GM06990 (cell line): Measurements from ENCODE around the gene OPCML.

Experiments used
- DNase-seq: peaks from one replicate; pipeline ENCODE4 v3.0.0-alpha.2; 2011; ENCODE audit not compliant: insufficient read length; ENCODE audit errors: extremely low read depth
- H3K27me3 ChIP-seq: replicated peaks from 2 replicates; pipeline ENCODE4 v1.6.0; 2011; ENCODE audit warnings: low read length; ENCODE audit not compliant: control insufficient read depth, insufficient read depth
- H3K36me3 ChIP-seq: 2 replicates; pipeline ENCODE4 v1.5.1; 2011; ENCODE audit warnings: low read length; ENCODE audit not compliant: control insufficient read depth, insufficient read depth
- H3K4me3 ChIP-seq: replicated peaks from 2 replicates; pipeline ENCODE4 v1.5.1; 2011; ENCODE audit warnings: low read depth, mild to moderate bottlenecking, control low read depth, low read length
- TF ChIP-seq, protein P1 (sequence below): IDR thresholded peaks from 2 replicates; pipeline ENCODE4 v1.5.1; 2011; ENCODE audit warnings: low read length, control low read depth, mild to moderate bottlenecking, inconsistent platforms; ENCODE audit not compliant: insufficient read depth, poor library complexity, severe bottlenecking

OPCML gene

DNA sequence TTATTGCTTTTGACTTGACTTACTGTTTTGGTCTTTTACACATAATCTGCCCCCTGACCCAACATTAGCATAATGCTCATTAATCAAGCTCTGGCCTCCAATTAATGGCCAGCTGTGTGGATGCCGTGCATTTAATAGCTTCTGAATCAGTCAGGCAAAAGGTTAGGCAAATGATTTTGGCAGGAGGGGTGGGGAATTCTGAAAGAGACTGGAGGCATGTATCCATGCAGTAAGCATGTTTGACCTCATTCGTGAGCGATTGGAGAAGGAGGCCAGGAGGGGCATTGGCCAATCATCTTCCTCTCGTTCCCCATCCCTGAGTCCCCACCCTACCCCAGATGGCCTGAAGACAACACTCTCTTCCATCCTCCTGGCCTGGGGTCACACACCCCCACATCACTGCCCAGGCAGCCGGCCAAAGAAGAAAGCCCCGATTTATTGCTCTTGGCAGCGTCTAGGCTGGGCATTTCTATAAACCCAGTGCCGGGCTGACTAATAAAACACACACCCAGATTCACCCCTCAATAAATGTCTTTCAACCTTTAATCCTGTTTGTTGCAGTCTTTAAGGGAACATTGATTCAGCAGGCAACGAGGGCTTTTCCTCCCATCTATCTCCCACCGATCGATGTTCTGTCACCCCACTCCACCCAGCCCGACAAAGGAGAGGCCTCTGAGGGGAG lies 150.0 kb downstream of the OPCML start:
- no peaks in the 10 kb centered on the region for H3K36me3 ChIP-seq
- DNase-seq: no peak
- H3K4me3 ChIP-seq: no peak overlapping the region
- TF ChIP-seq, protein P1, sequence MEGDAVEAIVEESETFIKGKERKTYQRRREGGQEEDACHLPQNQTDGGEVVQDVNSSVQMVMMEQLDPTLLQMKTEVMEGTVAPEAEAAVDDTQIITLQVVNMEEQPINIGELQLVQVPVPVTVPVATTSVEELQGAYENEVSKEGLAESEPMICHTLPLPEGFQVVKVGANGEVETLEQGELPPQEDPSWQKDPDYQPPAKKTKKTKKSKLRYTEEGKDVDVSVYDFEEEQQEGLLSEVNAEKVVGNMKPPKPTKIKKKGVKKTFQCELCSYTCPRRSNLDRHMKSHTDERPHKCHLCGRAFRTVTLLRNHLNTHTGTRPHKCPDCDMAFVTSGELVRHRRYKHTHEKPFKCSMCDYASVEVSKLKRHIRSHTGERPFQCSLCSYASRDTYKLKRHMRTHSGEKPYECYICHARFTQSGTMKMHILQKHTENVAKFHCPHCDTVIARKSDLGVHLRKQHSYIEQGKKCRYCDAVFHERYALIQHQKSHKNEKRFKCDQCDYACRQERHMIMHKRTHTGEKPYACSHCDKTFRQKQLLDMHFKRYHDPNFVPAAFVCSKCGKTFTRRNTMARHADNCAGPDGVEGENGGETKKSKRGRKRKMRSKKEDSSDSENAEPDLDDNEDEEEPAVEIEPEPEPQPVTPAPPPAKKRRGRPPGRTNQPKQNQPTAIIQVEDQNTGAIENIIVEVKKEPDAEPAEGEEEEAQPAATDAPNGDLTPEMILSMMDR: no peak
- H3K27me3 ChIP-seq: peaks cover 1% of the 10 kb centered on the region

DNA sequence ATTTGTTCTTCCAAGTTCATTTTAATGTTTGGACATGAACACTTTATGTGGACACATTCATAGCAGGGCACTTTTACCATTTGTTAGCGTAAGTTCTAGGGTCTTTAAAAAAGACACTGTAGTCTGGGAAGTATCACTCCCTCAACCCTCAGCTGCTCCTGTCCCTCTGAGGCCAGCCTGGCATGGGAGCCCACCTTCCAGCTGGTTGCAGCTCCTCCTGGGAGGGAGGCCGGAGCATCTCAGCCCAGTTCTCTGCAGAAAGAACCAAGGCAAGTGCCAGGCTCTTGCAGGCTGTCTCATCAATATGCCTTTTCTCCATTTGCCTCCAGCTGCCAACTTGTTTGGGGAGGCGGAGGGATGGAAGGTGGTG lies 150.6 kb downstream of the OPCML start:
- H3K36me3 ChIP-seq: no peaks in the 10 kb centered on the region
- TF ChIP-seq, protein P1: no peak
- no peak for DNase-seq
- no peak overlapping the region for H3K4me3 ChIP-seq
- H3K27me3 ChIP-seq: peaks cover 1% of the 10 kb centered on the region

DNA sequence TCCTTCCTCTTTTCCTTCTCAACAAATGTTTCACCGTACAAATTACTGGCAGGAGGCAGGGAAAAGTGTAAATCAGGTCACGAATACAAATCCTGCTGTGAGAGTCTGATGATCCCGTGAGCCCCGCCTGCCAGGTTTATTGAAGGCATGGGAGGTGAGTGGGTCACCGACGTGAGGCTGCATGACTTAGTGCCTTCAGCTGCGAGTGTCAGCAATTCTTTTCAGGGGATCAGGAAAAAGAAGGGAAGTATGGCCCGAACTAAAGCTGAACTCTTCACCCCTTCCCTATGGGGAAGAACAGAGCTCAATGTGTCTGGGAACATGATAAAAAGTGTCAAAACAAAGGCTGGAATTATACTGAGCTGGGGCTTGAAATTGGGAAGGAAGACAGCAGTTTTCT lies 166.2 kb downstream of the OPCML start:
- Histone ChIP-seq H3K4me3 (no peak overlapping the region), H3K36me3 (no peaks in the 10 kb centered on the region), H3K27me3 (no peaks in the 10 kb centered on the region)
- DNase-seq: no peak
- TF ChIP-seq, protein P1: no peak

DNA sequence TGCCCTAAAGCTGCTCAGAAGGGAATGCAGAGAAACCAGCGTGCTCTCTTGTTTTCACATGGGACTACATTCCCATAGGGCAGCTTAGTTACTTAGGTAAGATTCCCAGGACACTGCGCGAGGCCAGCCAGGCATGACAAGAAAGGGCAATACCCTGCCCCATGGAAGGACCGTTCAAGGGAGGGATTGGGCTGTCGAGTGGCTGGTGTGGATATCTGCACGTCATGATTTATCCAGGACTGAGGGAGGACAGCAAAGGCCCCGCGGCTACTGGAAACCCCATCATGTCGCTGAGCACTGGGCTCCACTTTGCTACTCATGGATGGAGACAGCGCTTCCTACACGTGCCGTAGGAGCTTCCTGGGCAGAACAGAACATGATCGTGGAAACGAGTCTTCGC lies 169.4 kb downstream of the OPCML start:
- Histone ChIP-seq H3K4me3 (no peak overlapping the region), H3K27me3 (no peaks in the 10 kb centered on the region), H3K36me3 (no peaks in the 10 kb centered on the region)
- TF ChIP-seq, protein P1: no peak
- no peak for DNase-seq

DNA sequence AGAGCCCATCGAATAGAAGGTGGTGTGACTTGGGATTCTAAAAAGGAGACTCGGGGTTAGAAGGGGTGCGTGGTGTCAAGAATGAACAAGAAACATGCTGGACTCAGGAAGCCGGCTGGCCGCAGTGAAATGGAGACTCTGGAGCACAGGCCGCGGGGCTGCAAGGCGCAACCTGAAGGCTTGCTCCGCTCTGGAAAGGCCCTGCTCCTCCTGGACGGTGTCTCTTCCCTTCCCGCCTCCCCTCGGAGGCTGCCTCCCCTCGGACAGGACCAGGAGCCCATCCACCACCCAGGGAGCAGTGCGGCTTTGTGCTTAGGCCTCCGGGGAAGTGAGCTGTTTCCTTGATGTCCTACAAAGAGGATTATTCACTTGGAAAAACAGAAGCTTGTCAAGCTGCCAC lies 170.1 kb downstream of the OPCML start:
- TF ChIP-seq, protein P1: no peak
- DNase-seq: no peak
- Histone ChIP-seq H3K36me3 (no peaks in the 10 kb centered on the region), H3K27me3 (no peaks in the 10 kb centered on the region), H3K4me3 (no peak overlapping the region)

DNA sequence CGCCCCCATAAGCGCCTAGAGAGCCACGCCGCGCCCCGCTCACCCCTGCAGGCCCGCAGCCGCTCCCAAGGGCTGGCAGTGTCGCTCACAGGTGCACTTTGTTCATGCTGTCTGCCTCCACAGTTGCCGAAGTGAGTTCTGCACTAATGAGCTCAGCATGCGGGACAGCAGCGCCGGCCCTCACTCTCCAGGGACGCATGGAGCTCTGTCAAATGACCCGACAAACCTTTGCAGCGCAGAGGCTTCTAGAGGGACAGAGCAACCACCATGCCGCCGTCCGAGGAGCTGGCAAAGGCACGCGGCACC lies 170.7 kb downstream of the OPCML start:
- Histone ChIP-seq H3K4me3 (no peak overlapping the region), H3K27me3 (no peaks in the 10 kb centered on the region), H3K36me3 (no peaks in the 10 kb centered on the region)
- TF ChIP-seq, protein P1: no peak
- DNase-seq: no peak
